Omental fat pad (tissue), 4 donors: Measurements from ENCODE around the gene ENTPD3. TPM values are rescaled to one million over a fixed set of nuclear protein-coding genes. Genes with fewer than 3 reads are reported as not detected.

ENCODE experiments used
- ATAC-seq: fragments of 150-250 bp; one replicate; pipeline ENCODE4 v1.9.1; 2016; ENCODE audit warnings: mild to moderate bottlenecking, moderate library complexity; ENCODE audit not compliant: low FRiP score
- DNase-seq: peaks from one replicate; pipeline ENCODE4 v3.0.0-alpha.2; 2019; ENCODE audit warnings: low spot score
- total RNA-seq, 4 donors: library from RNA; depleted of rRNA; stranded (reverse); fragments of >200 nt; gene quantifications; one replicate each; pipeline ENCODE4 v1.1.0, GENCODE V29; 2016
- TF ChIP-seq, protein P1 (sequence below), 3 donors: fragments of 450-650 bp; IDR thresholded peaks; one replicate each; pipeline ENCODE4 v1.5.1; 2016 to 2017; ENCODE audit warnings: antibody characterized with exemption in 3 of 3, mild to moderate bottlenecking in 3 of 3, moderate library complexity in 2 of 3

ENTPD3 gene
- total RNA-seq, 4 donors from 2014 or later: 0.84 to 6.0 (median 1.6) TPM

GRCh38 chr3:40358454-40358853 is 28.5 kb upstream of the ENTPD3 start:
- ATAC-seq (no peak), DNase-seq (no peak)
- TF ChIP-seq, protein P1, sequence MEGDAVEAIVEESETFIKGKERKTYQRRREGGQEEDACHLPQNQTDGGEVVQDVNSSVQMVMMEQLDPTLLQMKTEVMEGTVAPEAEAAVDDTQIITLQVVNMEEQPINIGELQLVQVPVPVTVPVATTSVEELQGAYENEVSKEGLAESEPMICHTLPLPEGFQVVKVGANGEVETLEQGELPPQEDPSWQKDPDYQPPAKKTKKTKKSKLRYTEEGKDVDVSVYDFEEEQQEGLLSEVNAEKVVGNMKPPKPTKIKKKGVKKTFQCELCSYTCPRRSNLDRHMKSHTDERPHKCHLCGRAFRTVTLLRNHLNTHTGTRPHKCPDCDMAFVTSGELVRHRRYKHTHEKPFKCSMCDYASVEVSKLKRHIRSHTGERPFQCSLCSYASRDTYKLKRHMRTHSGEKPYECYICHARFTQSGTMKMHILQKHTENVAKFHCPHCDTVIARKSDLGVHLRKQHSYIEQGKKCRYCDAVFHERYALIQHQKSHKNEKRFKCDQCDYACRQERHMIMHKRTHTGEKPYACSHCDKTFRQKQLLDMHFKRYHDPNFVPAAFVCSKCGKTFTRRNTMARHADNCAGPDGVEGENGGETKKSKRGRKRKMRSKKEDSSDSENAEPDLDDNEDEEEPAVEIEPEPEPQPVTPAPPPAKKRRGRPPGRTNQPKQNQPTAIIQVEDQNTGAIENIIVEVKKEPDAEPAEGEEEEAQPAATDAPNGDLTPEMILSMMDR (IDR thresholded peaks at IDR 0.05): no peak

DNA sequence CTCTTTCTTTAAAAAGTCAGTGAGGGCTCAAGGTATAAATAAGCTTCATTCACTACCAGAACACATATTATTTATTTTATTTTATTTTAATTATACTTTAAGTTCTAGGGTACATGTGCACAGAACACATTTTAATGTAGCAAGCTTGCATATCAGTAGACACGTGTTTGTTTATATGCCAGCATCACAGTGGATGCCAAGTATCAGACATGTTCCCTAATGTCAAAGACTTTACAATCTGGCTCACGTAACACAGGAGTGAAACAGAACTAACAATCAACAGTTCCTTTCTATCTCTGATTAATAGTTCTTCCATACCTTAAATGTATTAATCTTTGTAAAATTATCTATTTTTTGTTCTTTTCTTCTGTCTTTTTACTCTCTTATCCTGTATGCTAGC is 23.3 kb upstream of the ENTPD3 start:
- TF ChIP-seq, protein P1 (IDR thresholded peaks at IDR 0.05): no peak
- DNase-seq (no peak), ATAC-seq (no peak)

DNA sequence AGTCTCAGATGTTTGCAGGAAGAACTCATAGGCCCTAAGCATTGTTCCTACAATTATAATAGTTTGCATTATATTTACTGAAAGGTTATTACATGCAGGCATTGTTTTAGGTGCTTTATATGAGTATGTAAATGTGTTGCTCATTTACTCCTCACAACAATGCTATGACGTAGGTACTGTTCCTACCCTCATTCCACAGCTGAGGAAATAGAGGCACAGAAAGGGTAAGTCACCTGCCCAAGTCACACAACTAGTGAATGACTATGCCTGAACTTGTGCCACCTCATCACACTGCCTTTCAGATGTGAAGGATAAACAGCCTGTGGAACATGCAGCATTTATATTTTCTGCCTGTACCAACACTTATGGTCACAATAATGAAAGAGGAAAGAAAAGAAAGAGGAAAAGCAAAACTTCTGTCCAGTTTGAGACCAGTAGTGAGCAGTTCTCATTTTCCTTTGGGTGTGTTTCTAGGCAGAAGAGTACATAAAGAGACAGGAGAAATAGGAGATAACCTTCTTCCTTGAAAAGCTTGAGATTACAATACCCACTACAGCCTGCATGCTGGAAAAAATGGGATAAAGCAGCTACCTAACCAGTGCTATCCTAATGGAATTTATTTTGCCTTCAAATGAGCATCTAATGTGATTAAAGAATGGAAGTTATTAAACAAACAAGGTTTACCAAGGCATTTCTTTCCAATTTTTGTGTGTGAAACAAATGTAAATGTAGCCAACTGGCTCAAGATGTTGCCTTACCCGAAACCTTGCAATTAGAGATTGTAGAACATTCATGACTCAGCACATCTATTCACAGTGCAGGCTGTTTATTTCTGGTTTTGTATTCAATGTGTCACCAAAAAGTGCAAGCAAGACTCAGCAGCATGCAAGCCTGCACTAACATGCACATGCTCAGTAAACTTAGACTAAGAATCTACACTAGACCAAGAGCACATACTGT is 20.5 kb upstream of the ENTPD3 start:
- DNase-seq: no peak

DNA sequence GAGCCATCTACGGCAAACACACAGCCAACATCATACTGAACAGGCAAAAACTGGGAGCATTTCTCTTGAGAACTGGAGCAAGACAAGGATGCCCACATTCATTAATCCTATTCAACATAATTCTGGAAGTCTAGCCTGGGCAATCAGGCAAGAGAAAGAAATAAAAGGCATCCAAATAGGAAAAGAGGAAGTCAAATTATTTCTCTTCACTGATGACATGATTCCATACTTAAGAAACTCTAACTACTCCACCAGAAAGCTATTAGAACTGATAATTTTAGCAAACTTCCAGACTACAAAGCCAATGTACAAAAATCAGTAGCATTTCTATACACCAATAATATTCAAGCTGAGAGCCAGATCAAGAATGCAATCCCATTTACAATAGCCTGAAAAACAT is 17.3 kb upstream of the ENTPD3 start:
- TF ChIP-seq, protein P1 (IDR thresholded peaks at IDR 0.05): no peak
- DNase-seq (no peak), ATAC-seq (no peak)

More for the DNA sequence above, 20.5 kb upstream of the ENTPD3 start:
- TF ChIP-seq, protein P1 (IDR thresholded peaks at IDR 0.05): no peak
- ATAC-seq: no peak

DNA sequence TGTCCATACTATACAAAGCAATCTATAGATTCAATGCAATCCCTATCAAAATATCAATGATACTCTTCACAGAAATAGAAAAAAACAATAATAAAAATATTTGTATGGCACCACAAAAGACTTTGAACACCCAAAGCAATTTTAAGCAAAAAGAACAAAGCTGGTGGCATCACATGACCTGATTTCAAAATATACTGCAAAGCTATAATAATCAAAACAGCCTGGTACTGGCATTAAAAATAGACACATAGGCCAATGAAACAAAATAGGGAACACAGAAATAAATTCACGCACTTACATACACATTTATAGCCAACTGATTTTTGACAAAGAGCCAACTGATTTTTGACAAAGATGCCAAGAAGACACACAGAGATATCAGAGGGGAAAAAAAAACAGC is 9.2 kb upstream of the ENTPD3 start:
- ATAC-seq (no peak), DNase-seq (no peak)

GRCh38 chr3:40379674-40380306 is 7.2 kb upstream of the ENTPD3 start:
- TF ChIP-seq, protein P1 (IDR thresholded peaks at IDR 0.05): no peak
- ATAC-seq (no peak), DNase-seq (no peak)

More for the DNA sequence above, 9.2 kb upstream of the ENTPD3 start:
- TF ChIP-seq, protein P1 (IDR thresholded peaks at IDR 0.05): no peak
